ENCODE measurements around the gene CELSR1. TPM values are rescaled to one million over a fixed set of nuclear protein-coding genes. Genes with fewer than 3 reads are reported as not detected.

CELSR1 gene
- total RNA-seq, 1 donor from 2014 or later = 0.27 TPM

GRCh38 chr22:46551321-46551720, 13.9 kb upstream of the CELSR1 start:
- Mint-ChIP-seq H3K27ac (ENCODE audit: unreplicated experiment) (no peak overlapping the region), H3K9me3 (ENCODE audit: unreplicated experiment) (peaks cover 1% of the 10 kb centered on the region), H3K4me3 (ENCODE audit: unreplicated experiment) (no peak overlapping the region), H3K27me3 (ENCODE audit: unreplicated experiment) (peaks cover 5% of the 10 kb centered on the region), H3K36me3 (ENCODE audit: unreplicated experiment) (peaks cover 4% of the 10 kb centered on the region), H3K4me1 (ENCODE audit: low read depth, unreplicated experiment) (no peaks in the 10 kb centered on the region)
- TF ChIP-seq CTCF (IDR thresholded peaks at IDR 0.05; ENCODE audit: partially characterized antibody, unreplicated experiment) = no peak
- no peak for DNase-seq

- TF ChIP-seq CTCF (IDR thresholded peaks at IDR 0.05; ENCODE audit: partially characterized antibody, unreplicated experiment) = no peak
- peaks cover 3% of the 10 kb centered on the region for H3K9me3 Mint-ChIP-seq (ENCODE audit: unreplicated experiment)
- H3K27me3 Mint-ChIP-seq (ENCODE audit: unreplicated experiment) = peaks cover 8% of the 10 kb centered on the region
- H3K4me1 Mint-ChIP-seq (ENCODE audit: low read depth, unreplicated experiment) = peaks cover 4% of the 10 kb centered on the region
- no peak for DNase-seq
- peaks cover 4% of the 10 kb centered on the region for H3K36me3 Mint-ChIP-seq (ENCODE audit: unreplicated experiment)
- no peak overlapping the region for H3K4me3 Mint-ChIP-seq (ENCODE audit: unreplicated experiment)
- no peak overlapping the region for H3K27ac Mint-ChIP-seq (ENCODE audit: unreplicated experiment)
Measured at GRCh38 chr22:46549971-46550641, 12.7 kb upstream of the CELSR1 start.

- no peak overlapping the region for H3K27ac Mint-ChIP-seq (ENCODE audit: unreplicated experiment)
- H3K27me3 Mint-ChIP-seq (ENCODE audit: unreplicated experiment) = peaks cover 8% of the 10 kb centered on the region
- DNase-seq = no peak
- no peak for TF ChIP-seq CTCF (IDR thresholded peaks at IDR 0.05; ENCODE audit: partially characterized antibody, unreplicated experiment)
- H3K4me3 Mint-ChIP-seq (ENCODE audit: unreplicated experiment) = no peak overlapping the region
- H3K9me3 Mint-ChIP-seq (ENCODE audit: unreplicated experiment) = peaks cover 3% of the 10 kb centered on the region
- H3K4me1 Mint-ChIP-seq (ENCODE audit: low read depth, unreplicated experiment) = peaks cover 4% of the 10 kb centered on the region
- peaks cover 4% of the 10 kb centered on the region for H3K36me3 Mint-ChIP-seq (ENCODE audit: unreplicated experiment)
Measured at GRCh38 chr22:46549563-46549840, 12.1 kb upstream of the CELSR1 start.

GRCh38 chr22:46547883-46548244, 10.4 kb upstream of the CELSR1 start:
- no peak overlapping the region for H3K27ac Mint-ChIP-seq (ENCODE audit: unreplicated experiment)
- no peak for DNase-seq
- no peak for TF ChIP-seq CTCF (IDR thresholded peaks at IDR 0.05; ENCODE audit: partially characterized antibody, unreplicated experiment)
- H3K9me3 Mint-ChIP-seq (ENCODE audit: unreplicated experiment) = peaks cover 7% of the 10 kb centered on the region
- H3K4me1 Mint-ChIP-seq (ENCODE audit: low read depth, unreplicated experiment) = peaks cover 4% of the 10 kb centered on the region
- no peak overlapping the region for H3K4me3 Mint-ChIP-seq (ENCODE audit: unreplicated experiment)
- no peaks in the 10 kb centered on the region for H3K36me3 Mint-ChIP-seq (ENCODE audit: unreplicated experiment)
- H3K27me3 Mint-ChIP-seq (ENCODE audit: unreplicated experiment) = peaks cover 8% of the 10 kb centered on the region

- Mint-ChIP-seq H3K36me3 (ENCODE audit: unreplicated experiment) (no peaks in the 10 kb centered on the region), H3K4me1 (ENCODE audit: low read depth, unreplicated experiment) (peaks cover 4% of the 10 kb centered on the region), H3K27me3 (ENCODE audit: unreplicated experiment) (peaks cover 8% of the 10 kb centered on the region), H3K27ac (ENCODE audit: unreplicated experiment) (no peak overlapping the region), H3K9me3 (ENCODE audit: unreplicated experiment) (peaks cover 7% of the 10 kb centered on the region), H3K4me3 (ENCODE audit: unreplicated experiment) (no peak overlapping the region)
- TF ChIP-seq CTCF (IDR thresholded peaks at IDR 0.05; ENCODE audit: partially characterized antibody, unreplicated experiment) = no peak
- DNase-seq = no peak
Measured at GRCh38 chr22:46547179-46547882, 9.9 kb upstream of the CELSR1 start.

Measured in glutamatergic neuron (in vitro differentiated cells).